Neural progenitor cell (in vitro differentiated cells): ENCODE results near the gene PITPNM1. TPM values are rescaled to one million over a fixed set of nuclear protein-coding genes. Genes with fewer than 3 reads are reported as not detected.
"Not testable (repeated sequence)": the region's sequence is repeated elsewhere in the genome, so short reads cannot be mapped to it uniquely, and the experiment has no call there.

ENCODE experiments used
- DNase-seq: peaks from one replicate; pipeline ENCODE4 v3.0.0-alpha.2; 2016; ENCODE audit warnings: low spot score
- H2AFZ ChIP-seq: fragments of 200-600 bp; sonication (generic); replicated peaks from 2 replicates; pipeline ENCODE4 v1.6.1; 2016; ENCODE audit warnings: antibody characterized with exemption
- H3F3A ChIP-seq: fragments of 200-600 bp; sonication (generic); 2 replicates; pipeline ENCODE4 v1.6.1; 2016; ENCODE audit warnings: antibody characterized with exemption, low read depth
- H3K27ac ChIP-seq: fragments of 200-600 bp; sonication (generic); 2 replicates; pipeline ENCODE4 v1.5.1; 2016; ENCODE audit warnings: mild to moderate bottlenecking
- H3K27me3 ChIP-seq: fragments of 200-600 bp; sonication (generic); 2 replicates; pipeline ENCODE4 v1.6.1; 2016; ENCODE audit warnings: mild to moderate bottlenecking, moderate library complexity
- H3K36me3 ChIP-seq: fragments of 200-600 bp; sonication (generic); 2 replicates; pipeline ENCODE4 v1.5.1; 2016
- H3K4me1 ChIP-seq: fragments of 200-600 bp; sonication (generic); 2 replicates; pipeline ENCODE4 v1.6.1; 2016; ENCODE audit warnings: mixed run types
- H3K4me2 ChIP-seq: fragments of 200-600 bp; sonication (generic); 2 replicates; pipeline ENCODE4 v1.6.1; 2016
- H3K4me3 ChIP-seq: fragments of 200-600 bp; sonication (generic); 2 replicates; pipeline ENCODE4 v1.5.1; 2016
- H3K79me2 ChIP-seq: fragments of 200-600 bp; sonication (generic); 2 replicates; pipeline ENCODE4 v1.6.1; 2016; ENCODE audit warnings: low read depth
- H3K9ac ChIP-seq: fragments of 200-600 bp; sonication (generic); 2 replicates; pipeline ENCODE4 v1.6.1; 2016
- H3K9me3 ChIP-seq: fragments of 200-600 bp; sonication (generic); 2 replicates; pipeline ENCODE4 v1.5.1; 2016; ENCODE audit warnings: low read depth
- H4K20me1 ChIP-seq: fragments of 200-600 bp; sonication (generic); 2 replicates; pipeline ENCODE4 v1.6.1; 2016; ENCODE audit warnings: low read depth
- H3K27ac Mint-ChIP-seq: 3 replicates; pipeline ENCODE4 v1.8.0; 2021; ENCODE audit warnings: mixed read lengths
- H3K27me3 Mint-ChIP-seq: 2 replicates; pipeline ENCODE4 v1.8.0; 2022; ENCODE audit warnings: low read depth, mild to moderate bottlenecking, inconsistent platforms, moderate library complexity, mixed read lengths; ENCODE audit not compliant: insufficient read depth
- H3K36me3 Mint-ChIP-seq: 3 replicates; pipeline ENCODE4 v1.8.0; 2021; ENCODE audit warnings: mixed read lengths
- H3K4me1 Mint-ChIP-seq: 3 replicates; pipeline ENCODE4 v1.8.0; 2021; ENCODE audit warnings: mixed read lengths
- H3K4me3 Mint-ChIP-seq: 3 replicates; pipeline ENCODE4 v1.8.0; 2021; ENCODE audit warnings: mild to moderate bottlenecking, moderate library complexity, mixed read lengths
- H3K9me3 Mint-ChIP-seq: 3 replicates; pipeline ENCODE4 v1.8.0; 2020; ENCODE audit warnings: mixed read lengths
- EZH2 ChIP-seq: fragments of 200-600 bp; sonication (generic); IDR thresholded peaks from 2 replicates; pipeline ENCODE4 v1.6.1; 2017; ENCODE audit warnings: antibody characterized with exemption, mild to moderate bottlenecking, moderate library complexity
- EZH2phosphoT487 ChIP-seq: fragments of 200-600 bp; sonication (generic); IDR thresholded peaks from 2 replicates; pipeline ENCODE4 v1.6.1; 2017; ENCODE audit warnings: antibody characterized with exemption
- total RNA-seq: library from RNA; depleted of rRNA; stranded (reverse); fragments of >200 nt; gene quantifications from 2 replicates; pipeline ENCODE4 v1.2.3, GENCODE V29; 2015; ENCODE audit warnings: low replicate concordance
- TF ChIP-seq, protein P1 (sequence below): fragments of 200-600 bp; sonication (generic); IDR thresholded peaks from 2 replicates; pipeline ENCODE4 v1.5.1; 2017; ENCODE audit warnings: antibody characterized with exemption, mild to moderate bottlenecking

Gene PITPNM1
- total RNA-seq, 1 donor from 2014 or later = 7.7 TPM

DNA sequence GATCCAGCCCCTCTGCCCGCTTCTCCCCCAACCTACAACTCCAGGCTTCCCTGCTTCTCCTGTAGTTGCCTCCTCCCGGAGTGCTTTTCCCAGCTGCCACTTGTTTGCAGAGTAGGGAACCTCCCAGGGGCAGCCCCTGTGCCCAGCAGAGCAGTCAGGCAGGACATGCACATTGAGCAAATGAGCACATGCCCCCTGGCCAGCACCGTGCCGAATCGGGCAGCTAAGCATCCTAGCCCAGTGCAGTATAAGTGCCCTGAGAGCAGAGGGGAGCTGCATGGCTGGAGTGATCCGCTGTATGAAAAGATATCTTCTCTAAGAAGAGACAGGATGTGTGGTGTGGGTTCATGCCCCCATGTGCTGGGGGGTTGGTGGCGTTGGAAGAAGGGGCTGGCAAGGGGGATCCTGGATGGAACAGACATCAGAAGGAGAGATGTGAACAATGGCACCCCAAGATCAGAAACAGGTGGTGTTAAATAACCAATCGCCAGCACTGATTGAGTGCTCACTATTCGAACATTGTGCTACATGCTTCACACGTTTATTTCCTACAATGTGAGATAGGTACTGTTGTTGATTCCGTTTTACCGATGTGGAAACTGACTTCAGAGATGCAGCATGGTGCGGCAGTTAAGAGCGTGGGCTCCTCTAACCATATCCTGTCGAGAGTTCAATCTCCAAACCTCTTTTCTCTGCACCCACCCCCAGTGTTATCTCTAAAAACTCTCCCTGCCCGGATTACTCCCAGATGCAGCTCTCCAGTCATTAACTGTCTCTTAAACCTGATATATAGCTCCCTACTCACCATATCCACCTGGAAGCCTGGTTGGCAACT is 21.1 kb downstream of the PITPNM1 start:
- peaks cover 11% of the 10 kb centered on the region for H3K27me3 ChIP-seq
- DNase-seq = no peak
- H3K36me3 Mint-ChIP-seq = peaks cover 12% of the 10 kb centered on the region
- H3K4me2 ChIP-seq = peak overlapping the region; percentile 68
- H3K27me3 Mint-ChIP-seq = peaks cover 8% of the 10 kb centered on the region
- H3K36me3 ChIP-seq = no peaks in the 10 kb centered on the region
- H3K79me2 ChIP-seq = peaks cover 11% of the 10 kb centered on the region
- H3K4me3 ChIP-seq = peak overlapping the region; percentile 39
- peak overlapping the region; percentile 59 for H3K27ac Mint-ChIP-seq
- no peaks in the 10 kb centered on the region for H4K20me1 ChIP-seq
- H3K4me1 Mint-ChIP-seq = peaks cover 36% of the 10 kb centered on the region
- TF ChIP-seq EZH2 (no peak), EZH2phosphoT487 (no peak)
- TF ChIP-seq, protein P1, sequence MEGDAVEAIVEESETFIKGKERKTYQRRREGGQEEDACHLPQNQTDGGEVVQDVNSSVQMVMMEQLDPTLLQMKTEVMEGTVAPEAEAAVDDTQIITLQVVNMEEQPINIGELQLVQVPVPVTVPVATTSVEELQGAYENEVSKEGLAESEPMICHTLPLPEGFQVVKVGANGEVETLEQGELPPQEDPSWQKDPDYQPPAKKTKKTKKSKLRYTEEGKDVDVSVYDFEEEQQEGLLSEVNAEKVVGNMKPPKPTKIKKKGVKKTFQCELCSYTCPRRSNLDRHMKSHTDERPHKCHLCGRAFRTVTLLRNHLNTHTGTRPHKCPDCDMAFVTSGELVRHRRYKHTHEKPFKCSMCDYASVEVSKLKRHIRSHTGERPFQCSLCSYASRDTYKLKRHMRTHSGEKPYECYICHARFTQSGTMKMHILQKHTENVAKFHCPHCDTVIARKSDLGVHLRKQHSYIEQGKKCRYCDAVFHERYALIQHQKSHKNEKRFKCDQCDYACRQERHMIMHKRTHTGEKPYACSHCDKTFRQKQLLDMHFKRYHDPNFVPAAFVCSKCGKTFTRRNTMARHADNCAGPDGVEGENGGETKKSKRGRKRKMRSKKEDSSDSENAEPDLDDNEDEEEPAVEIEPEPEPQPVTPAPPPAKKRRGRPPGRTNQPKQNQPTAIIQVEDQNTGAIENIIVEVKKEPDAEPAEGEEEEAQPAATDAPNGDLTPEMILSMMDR = no peak
- no peaks in the 10 kb centered on the region for H3K9me3 Mint-ChIP-seq
- peak overlapping the region; percentile 92 for H3K4me3 Mint-ChIP-seq
- H2AFZ ChIP-seq = no peak overlapping the region
- H3K9me3 ChIP-seq = no peaks in the 10 kb centered on the region
- H3K4me1 ChIP-seq = no peaks in the 10 kb centered on the region
- no peak overlapping the region for H3K9ac ChIP-seq
- H3K27ac ChIP-seq = no peak overlapping the region
- no peaks in the 10 kb centered on the region for H3F3A ChIP-seq

DNA sequence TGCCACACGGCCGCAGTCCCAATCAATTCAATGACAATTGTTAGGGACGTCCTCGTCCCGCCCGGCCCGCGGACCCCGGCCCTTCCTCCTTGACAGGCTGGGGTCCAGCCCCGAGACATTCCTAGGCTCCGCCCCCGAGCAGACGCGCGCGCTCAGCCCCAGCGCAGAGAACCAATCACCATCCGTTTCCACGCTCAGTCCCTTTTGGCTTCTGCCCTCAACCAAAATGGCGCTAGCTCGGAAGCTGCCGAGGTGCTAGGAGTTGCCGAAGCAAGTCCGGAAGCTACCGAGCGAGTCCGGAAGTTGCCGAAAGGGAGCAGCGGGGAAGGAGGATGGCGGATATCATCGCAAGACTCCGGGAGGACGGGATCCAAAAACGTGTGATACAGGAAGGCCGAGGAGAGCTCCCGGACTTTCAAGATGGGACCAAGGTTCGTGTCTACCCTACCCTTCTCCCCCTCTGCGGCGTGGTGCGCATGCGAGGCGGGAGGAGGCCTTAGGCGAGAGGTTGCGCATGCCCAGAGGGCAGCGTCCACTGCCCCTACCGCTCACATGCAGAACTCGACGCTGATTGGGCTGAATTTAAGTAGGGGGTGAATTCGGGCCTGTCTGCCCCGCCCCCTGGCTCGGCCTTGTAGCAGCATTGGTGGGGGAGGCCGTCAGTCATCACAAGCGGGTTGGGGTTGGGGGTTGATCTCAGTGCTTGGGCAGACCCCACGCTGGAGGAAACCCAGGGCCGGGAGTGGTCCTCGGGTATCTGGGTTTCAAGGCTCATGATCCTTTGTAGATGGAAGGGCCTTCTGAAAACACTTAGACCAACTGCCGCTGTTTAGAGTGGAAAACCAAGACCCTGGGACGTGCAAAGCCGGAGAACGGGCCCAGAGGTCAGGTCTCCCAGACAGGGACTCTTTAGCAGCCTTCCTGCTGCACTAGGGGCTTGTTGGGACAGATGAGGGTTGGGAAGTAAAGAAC is 22.1 kb downstream of the PITPNM1 start, which contains the start of gene AIP:
Gene AIP (plus strand): TSS at position 200 of the 972 bp plus-strand sequence. CDS start 133 bp downstream, at position 333.
- H2AFZ ChIP-seq = peak within 1 kb of the TSS; percentile 84
- H3K27ac ChIP-seq = no peak within 1 kb of the TSS

DNA sequence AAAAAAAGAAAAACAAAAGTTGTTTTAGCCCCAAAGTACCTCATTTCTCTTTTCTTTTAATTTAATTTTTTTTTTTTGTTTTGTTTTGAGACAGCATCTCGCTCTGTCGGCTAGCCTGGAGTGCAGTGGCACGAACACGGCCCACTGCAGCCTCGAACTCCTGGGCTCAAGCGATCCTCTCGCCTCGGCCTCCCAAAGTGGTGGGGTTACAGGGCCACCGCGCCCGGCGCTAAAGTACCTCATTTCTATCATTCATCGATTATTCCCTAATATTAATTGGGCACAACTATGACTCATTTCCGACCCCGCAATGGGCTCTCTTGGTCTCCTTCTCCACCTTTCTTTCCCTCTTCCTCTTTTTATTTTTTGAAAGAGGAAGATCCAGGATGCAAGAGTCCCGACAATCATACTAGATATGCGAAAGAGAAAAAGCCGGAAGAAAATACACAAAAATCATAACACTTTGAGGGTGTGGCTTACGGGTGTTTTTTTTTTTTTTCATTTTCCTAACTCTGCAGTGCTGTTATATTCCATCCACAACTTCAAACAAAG is 22.8 kb downstream of the PITPNM1 start:
- H3K27ac ChIP-seq = no peak overlapping the region
- no peaks in the 10 kb centered on the region for H3K4me1 ChIP-seq
- H4K20me1 ChIP-seq = no peaks in the 10 kb centered on the region
- peaks cover 9% of the 10 kb centered on the region for H3K27me3 Mint-ChIP-seq
- peaks cover 39% of the 10 kb centered on the region for H3K4me1 Mint-ChIP-seq
- H3K4me2 ChIP-seq = peak overlapping the region; percentile 68
- no peaks in the 10 kb centered on the region for H3K36me3 ChIP-seq
- peaks cover 10% of the 10 kb centered on the region for H3K36me3 Mint-ChIP-seq
- no peak for TF ChIP-seq EZH2
- TF ChIP-seq, protein P1 = no peak
- no peak for TF ChIP-seq EZH2phosphoT487
- H2AFZ ChIP-seq = peak overlapping the region; percentile 48
- H3K4me3 Mint-ChIP-seq = peak overlapping the region; percentile 92
- H3K9ac ChIP-seq = no peak overlapping the region
- no peaks in the 10 kb centered on the region for H3F3A ChIP-seq
- peak overlapping the region; percentile 100 for H3K27ac Mint-ChIP-seq
- peaks cover 2% of the 10 kb centered on the region for H3K9me3 Mint-ChIP-seq
- H3K79me2 ChIP-seq = peaks cover 11% of the 10 kb centered on the region
- no peak for DNase-seq
- no peaks in the 10 kb centered on the region for H3K9me3 ChIP-seq
- H3K27me3 ChIP-seq = peaks cover 11% of the 10 kb centered on the region
- peak overlapping the region; percentile 39 for H3K4me3 ChIP-seq

More for the DNA sequence above, 22.1 kb downstream of the PITPNM1 start, which contains the start of gene AIP:
- Histone ChIP-seq H3K9me3 (no peaks in the 10 kb centered on the region), H3K9ac (no peak within 1 kb of the TSS), H3K4me1 (no peaks in the 10 kb centered on the region), H3K36me3 (no peaks in the 10 kb centered on the region), H3F3A (no peaks in the 10 kb centered on the region), H4K20me1 (no peaks in the 10 kb centered on the region), H3K27me3 (peaks cover 11% of the 10 kb centered on the region), H3K4me2 (peak within 1 kb of the TSS; percentile 68), H3K79me2 (peaks cover 11% of the 10 kb centered on the region), H3K4me3 (peak within 1 kb of the TSS; percentile 39)
- no peak for TF ChIP-seq EZH2phosphoT487
- TF ChIP-seq, protein P1 = no peak
- no peak for TF ChIP-seq EZH2
- Mint-ChIP-seq H3K27ac (peak within 1 kb of the TSS; percentile 100), H3K9me3 (peaks cover under 1% of the 10 kb centered on the region), H3K4me1 (peaks cover 36% of the 10 kb centered on the region), H3K36me3 (peaks cover 12% of the 10 kb centered on the region), H3K27me3 (peaks cover 8% of the 10 kb centered on the region), H3K4me3 (peak within 1 kb of the TSS; percentile 92)
- peak; percentile 99 for DNase-seq

DNA sequence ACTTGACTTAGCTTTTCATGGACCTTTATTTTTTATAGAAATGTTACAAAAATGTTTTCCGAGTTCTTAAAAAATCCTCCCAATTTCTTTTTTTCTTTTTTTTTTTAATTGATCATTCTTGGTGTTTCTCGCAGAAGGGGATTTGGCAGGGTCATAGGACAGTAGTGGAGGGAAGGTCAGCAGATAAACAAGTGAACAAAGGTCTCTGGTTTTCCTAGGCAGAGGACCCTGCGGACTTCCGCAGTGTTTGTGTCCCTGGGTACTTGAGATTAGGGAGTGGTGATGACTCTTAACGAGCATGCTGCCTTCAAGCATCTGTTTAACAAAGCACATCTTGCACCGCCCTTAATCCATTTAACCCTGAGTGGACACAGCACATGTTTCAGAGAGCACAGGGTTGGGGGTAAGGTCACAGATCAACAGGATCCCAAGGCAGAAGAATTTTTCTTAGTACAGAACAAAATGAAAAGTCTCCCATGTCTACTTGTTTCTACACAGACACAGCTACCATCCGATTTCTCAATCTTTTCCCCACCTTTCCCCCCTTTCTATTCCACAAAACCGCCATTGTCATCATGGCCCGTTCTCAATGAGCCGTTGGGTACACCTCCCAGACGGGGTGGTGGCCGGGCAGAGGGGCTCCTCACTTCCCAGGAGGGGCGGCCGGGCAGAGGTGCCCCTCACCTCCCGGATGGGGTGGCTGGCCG is 27.7 kb downstream of the PITPNM1 start:
- H3K79me2 ChIP-seq, H3K36me3 ChIP-seq, H3K4me3 Mint-ChIP-seq, H3K27ac ChIP-seq, H3K4me2 ChIP-seq, H3F3A ChIP-seq, H3K27me3 ChIP-seq, H3K9ac ChIP-seq, H2AFZ ChIP-seq, H3K36me3 Mint-ChIP-seq, DNase-seq, H3K9me3 ChIP-seq, H3K4me1 ChIP-seq, H4K20me1 ChIP-seq, H3K4me3 ChIP-seq: not testable (repeated sequence)
- Mint-ChIP-seq H3K27me3 (peaks cover 10% of the 10 kb centered on the region), H3K27ac (peak overlapping the region; percentile 55), H3K4me1 (peaks cover 27% of the 10 kb centered on the region), H3K9me3 (peaks cover 12% of the 10 kb centered on the region)
